Amniotic stem cell (primary cell): ENCODE results near the gene WASF3.
"Not testable (repeated sequence)": the region's sequence is repeated elsewhere in the genome, so short reads cannot be mapped to it uniquely, and the experiment has no call there.

Source experiments
- DNase-seq: peaks from one replicate; lab custom pipeline; 2025; lab: John Stamatoyannopoulos, UW

The WASF3 gene

DNA sequence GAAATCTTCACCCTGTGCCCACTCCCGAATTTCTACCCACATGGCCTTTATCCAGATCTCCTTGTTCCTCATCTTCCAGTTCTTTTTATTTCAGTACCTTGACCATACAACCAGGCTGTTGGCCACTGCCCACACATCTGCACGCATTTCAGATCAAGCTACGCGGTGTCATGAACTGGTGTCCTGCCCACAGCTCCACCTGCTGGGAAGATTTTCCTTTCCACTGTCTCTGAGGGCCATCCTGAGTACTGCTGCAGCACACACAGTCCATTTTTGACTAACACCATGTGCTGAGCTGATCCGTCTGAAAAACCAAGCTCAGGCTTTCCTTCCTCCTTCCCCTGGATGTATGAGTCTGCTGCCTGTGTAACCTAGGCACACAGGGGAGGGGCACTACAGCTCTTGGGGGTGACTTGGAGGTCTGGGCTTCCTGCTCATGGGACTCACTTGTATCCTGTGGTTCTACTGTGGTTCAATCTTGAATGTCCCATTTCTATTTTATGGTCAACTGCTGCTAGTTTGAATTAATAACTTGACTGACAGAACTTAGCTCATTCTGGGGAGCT, 71.9 kb downstream of the WASF3 start:
- DNase-seq, result no peak

DNA sequence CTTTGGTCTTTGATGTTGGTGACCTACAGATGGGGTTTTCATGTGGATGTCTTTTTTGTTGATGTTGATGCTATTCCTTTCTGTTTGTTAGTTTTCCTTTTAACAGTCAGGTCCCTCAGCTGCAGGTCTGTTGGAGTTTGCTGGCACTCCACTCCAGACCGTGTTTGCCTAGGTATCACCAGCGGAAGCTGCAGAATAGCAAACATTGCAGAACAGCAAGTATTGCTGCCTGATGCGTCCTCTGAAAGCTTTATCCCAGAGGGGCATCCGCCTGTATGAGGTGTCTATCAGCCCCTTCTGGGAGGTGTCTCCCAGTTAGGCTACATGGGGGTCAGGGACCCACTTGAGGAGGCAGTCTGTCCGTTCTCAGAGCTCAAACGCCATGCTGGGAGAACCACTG, 78.2 kb downstream of the WASF3 start:
- DNase-seq, result not testable (repeated sequence)

DNA sequence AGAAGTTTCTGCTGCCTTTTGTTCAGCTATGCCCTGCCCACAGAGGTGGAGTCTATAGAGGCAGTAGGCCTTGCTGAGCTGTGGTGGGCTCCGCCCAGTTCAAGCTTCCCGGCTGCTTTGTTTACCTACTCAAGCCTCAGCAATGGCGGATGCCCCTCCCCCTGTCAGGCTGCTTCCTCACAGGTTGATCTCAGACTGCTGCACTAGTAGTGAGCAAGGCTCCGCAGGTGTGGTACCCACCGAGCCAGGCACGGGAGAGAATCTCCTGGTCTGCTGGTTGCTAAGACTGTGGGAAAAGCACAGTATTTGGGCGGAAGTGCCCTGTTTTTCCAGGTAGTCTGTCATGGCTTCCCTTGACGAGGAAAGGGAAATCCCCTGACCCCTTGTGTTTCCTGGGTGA, 78.6 kb downstream of the WASF3 start:
- not testable (repeated sequence) for DNase-seq

GRCh38 chr13:26646603-26647002, 89.1 kb downstream of the WASF3 start:
- no peak for DNase-seq

GRCh38 chr13:26651234-26651633, 93.8 kb downstream of the WASF3 start:
- DNase-seq, result no peak

DNA sequence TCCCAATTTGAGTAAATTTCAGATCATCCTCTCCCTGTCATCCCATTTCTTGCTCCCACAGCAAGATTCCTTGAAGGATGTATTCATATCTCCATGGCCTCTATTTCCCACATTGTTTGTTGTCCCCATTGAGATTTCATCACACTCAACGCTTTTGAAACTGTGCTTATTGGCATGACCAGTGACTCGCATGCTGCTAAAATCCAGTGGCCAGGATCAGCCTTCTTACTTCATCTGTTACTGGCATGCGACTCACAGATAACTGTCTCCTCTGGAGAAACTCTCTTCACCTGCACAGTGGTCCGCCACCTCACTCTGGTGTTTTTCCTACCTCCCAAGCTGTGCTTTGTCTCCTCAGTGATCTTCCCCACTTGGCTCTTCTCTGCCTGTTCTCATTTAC, 95.8 kb downstream of the WASF3 start:
- DNase-seq, result no peak

DNA sequence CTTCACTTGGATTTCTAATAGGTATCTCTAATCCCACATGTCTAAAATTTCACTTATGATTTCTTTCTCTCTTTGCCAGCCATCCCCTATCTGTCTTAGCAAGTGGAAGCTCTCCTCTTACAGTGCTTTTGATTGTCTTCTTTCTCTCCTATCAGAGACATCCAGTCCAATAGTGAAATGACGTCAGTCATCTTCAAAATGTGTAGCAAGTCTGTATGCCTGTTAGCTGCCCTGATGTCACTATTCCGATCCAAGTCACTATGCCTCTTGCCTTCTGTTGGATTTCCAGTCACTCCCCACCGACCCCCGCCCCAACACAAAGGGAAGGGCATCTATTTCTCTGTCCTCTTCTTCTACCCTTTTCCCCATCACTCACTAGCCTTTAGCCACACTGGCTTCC, 96.4 kb downstream of the WASF3 start:
- DNase-seq, result no peak

DNA sequence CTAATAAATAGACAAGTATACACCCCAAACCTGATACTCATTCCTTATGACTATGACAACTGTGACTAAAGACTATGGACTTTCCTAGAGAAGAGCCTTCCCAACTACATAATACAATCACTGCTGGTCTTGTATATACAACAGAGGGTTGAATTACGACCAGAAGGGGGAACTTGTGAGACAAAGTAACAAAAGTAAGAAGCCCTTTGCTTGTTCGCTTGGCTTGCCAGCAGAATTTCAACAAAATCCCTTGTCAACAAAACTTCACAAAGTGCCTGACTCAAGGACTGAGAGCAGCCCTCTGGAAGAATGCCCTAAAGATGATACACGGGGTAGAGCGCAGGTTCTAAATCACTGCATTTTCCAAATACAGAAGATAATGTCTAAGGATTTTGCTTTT, 99.4 kb downstream of the WASF3 start:
- peak; percentile 4 for DNase-seq

GRCh38 chr13:26658448-26659385, 101.2 kb downstream of the WASF3 start:
- DNase-seq, result no peak

GRCh38 chr13:26660185-26660584, 102.7 kb downstream of the WASF3 start:
- no peak for DNase-seq

- no peak for DNase-seq
Measured at GRCh38 chr13:26660766-26661165, 103.3 kb downstream of the WASF3 start.

DNA sequence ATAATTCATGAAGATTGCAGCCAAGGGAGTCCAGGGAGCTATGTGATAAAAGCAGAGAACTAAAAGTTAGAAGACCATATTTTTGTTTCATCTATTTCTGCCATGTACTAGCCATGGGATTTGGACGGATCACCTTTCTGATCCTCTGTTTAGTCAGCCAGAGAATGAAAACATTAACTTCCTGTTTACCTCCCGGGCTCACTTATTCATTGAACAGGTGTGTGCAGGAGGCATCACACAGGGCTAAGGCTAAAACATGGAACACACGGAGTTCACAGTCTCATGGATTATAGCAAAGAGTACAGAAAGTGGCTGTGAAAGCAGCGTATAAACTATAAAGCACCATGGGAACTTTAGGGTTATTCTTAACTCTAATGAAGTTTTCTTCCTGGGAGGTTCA, 106.3 kb downstream of the WASF3 start:
- no peak for DNase-seq

GRCh38 chr13:26664286-26664685, 106.8 kb downstream of the WASF3 start:
- no peak for DNase-seq

- DNase-seq, result no peak
Measured at GRCh38 chr13:26664876-26665275, 107.4 kb downstream of the WASF3 start.

DNA sequence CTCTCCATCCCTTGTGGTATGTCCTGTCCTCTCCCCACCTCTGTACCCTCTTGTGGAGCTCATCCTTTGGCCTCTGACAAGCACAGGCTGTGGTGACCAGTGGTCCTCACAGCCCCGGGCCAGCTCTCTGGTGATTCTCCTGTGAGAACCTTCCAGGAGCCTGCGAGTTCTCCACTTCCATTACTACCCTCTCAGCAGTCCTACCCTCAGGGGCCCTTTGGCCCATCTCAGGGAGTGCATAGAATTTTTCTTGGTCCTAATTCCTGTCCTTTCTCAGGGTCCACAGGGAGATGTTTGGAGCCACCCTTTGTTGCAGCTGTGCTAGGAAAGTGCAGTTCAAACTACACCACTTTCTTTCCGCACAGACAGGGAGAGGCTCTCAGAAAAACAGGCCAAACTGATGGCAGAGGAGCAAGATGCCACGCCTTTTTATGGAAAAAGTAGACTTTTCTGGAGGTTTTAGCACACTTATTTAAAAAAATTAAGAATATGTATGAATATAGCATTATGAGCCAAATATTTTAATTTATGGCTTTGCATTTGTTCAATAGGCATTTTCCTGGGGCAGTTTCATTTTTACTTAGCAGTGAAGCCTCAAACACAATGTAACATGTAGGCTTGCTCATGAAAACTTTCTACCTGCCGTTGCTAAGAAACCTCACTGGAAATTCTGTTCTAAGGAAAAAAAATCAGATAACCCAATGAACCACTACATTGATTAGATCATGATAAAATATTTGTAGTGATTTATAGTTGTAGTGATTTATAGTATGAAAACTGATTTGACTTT, 111.1 kb downstream of the WASF3 start:
- DNase-seq, result no peak

DNA sequence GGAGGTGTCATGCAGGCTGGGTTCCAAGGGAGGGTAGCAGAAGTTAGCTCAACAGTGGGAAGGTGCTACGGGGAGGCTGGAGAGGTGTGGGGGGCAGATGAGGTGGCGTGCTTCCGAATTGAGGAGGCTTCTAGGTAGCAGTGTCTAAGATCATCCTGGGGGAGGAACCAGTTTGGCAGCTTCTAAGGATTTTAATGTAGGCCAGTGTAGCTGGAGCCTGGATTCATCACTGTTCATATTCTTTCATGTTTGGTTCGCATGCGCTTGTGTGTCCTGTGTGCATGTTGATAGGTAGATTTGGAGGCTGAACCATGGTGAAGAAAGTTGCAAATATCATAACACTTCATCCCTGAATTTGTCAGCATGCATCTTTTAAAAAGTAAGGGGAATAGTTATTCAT, 116.4 kb downstream of the WASF3 start:
- no peak for DNase-seq

DNA sequence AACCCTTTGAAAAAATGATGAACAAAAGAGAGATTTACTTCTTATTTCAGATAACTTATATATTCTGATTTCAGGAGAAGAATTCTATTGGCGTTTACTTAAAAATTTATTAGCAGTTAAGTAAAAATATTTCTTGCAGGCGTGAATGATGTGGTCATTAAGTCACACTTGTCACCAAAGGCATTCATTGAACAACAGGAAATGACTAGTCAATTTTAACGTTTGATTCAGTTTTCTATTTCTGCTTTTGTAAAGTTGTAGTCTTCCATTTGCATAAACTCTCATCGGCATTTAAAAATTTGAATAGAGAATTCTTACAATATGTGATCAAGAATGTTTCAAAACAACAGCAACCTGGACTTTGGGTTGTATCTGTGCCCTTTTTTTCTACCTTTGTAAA, 119.7 kb downstream of the WASF3 start:
- no peak for DNase-seq

GRCh38 chr13:26678330-26678729, 120.8 kb downstream of the WASF3 start:
- no peak for DNase-seq

- no peak for DNase-seq
Measured at GRCh38 chr13:26678796-26679195, 121.3 kb downstream of the WASF3 start.

DNA sequence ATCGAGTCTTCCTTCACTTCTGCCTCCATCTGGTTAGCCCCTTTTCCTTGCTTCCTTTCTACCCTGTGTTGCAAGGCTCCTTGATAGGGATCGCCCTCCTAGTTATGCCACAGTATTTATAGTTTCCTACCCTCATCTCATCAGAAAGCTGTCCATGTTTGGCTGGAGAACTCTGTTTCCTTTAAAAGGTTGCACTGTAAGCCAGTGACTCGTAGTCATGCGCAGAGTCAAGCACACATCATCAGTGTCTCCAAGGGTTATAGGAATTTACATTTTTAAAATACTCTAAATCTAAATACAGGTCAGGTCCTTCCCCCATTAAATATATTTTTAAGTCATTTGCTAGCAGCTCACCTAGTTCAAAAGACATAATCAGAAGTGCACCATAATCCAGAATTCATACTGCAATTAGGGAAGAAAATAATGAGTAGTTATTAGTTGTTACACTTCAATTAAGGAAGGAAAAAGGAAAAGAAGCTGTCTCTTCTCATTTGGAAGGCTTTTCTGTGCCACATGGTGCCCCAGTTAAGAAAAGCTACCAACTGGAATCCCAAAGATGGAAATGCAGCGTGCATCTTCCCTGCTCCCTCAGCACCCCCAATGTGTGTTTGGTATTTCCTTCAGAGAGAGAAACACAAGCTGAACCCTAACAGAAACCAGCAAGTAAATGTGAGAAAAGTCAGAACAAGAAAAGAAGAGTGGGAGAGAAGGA, 122.1 kb downstream of the WASF3 start:
- DNase-seq, result peak; percentile 4

DNA sequence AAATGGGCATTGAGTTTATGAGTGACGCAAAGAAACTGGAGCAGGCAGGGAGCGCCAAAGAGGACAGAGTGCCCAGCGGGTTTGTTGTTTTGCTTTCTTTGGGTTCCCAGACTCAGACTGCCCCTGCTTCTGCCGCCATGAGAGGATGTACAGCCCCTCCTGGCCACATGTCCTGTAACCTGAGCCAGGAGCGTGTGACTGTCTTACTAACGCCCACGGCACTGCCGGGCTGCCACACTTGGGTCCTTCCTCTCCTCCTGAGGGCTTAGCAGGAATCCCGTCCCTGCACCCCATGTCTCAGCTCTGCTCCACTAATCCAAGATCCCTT, 122.6 kb downstream of the WASF3 start:
- DNase-seq, result peak; percentile 7

- DNase-seq, result no peak
Measured at GRCh38 chr13:26680572-26680971, 123.1 kb downstream of the WASF3 start.
